IMR-90 (cell line): ENCODE data around the gene CD9. TPM values are rescaled to one million over a fixed set of nuclear protein-coding genes. Genes with fewer than 3 reads are reported as not detected.

Source experiments
- ATAC-seq: fragments of 200-7000 bp; cut with Tn5 transposase; 2 replicates; pipeline ENCODE4 v1.9.1; 2020; ENCODE audit warnings: low read depth, mild to moderate bottlenecking, moderate library complexity
- BruUV-seq: library from RNA; stranded (reverse); fragments of 400-500 nt; replicated peaks from 2 replicates; lab custom pipeline; 2021; lab: Mats Ljungman, UMichigan
- CTCF ChIA-PET: fragments of 300-600 bp; formaldehyde crosslinking; extraction: SDS; loops from one replicate; lab custom pipeline; 2021; ENCODE audit warnings: antibody characterized with exemption; lab: Yijun Ruan, JAX
- POLR2A ChIA-PET: fragments of 300-600 bp; sonication (Branson Sonifier 250); formaldehyde crosslinking; loops from one replicate; lab custom pipeline; 2022; ENCODE audit warnings: antibody characterized with exemption; ENCODE audit not compliant: unreplicated experiment; lab: Charles Lee
- DNase-seq: peaks from one replicate; pipeline ENCODE4 v3.0.0; 2013
- H2AFZ ChIP-seq: replicated peaks from 2 replicates; pipeline ENCODE3; 2013; ENCODE audit warnings: low read length, mild to moderate bottlenecking; ENCODE audit not compliant: poor library complexity
- H2AK5ac ChIP-seq: 2 replicates; pipeline ENCODE4 v1.6.1; 2013; ENCODE audit warnings: low read depth, low read length, inconsistent platforms
- H2AK9ac ChIP-seq: replicated peaks from 2 replicates; pipeline ENCODE3; 2013; ENCODE audit warnings: mild to moderate bottlenecking, low read depth, low read length, moderate library complexity; ENCODE audit not compliant: poor library complexity
- H2BK120ac ChIP-seq: 2 replicates; pipeline ENCODE4 v1.6.1; 2013; ENCODE audit warnings: low read depth, low read length, inconsistent platforms
- H2BK15ac ChIP-seq: 3 replicates; pipeline ENCODE4 v1.6.1; 2013; ENCODE audit warnings: low read depth, low read length, inconsistent platforms
- H2BK20ac ChIP-seq: 2 replicates; pipeline ENCODE4 v1.6.1; 2013; ENCODE audit warnings: low read depth, mild to moderate bottlenecking, inconsistent platforms, low read length, moderate library complexity
- H2BK5ac ChIP-seq: 2 replicates; pipeline ENCODE4 v1.6.1; 2013; ENCODE audit warnings: mild to moderate bottlenecking, low read depth, low read length, inconsistent platforms; ENCODE audit not compliant: poor library complexity, severe bottlenecking
- H3K14ac ChIP-seq: replicated peaks from 2 replicates; pipeline ENCODE4 v1.6.1; 2013; ENCODE audit warnings: low read depth, low read length, inconsistent platforms
- H3K18ac ChIP-seq: 2 replicates; pipeline ENCODE4 v1.6.1; 2013; ENCODE audit warnings: low read depth, low read length, control low read depth
- H3K23ac ChIP-seq: 2 replicates; pipeline ENCODE4 v1.6.1; 2013; ENCODE audit warnings: low read depth, low read length, inconsistent platforms
- H3K27ac ChIP-seq: 2 replicates; pipeline ENCODE4 v1.5.1; 2013; ENCODE audit warnings: mild to moderate bottlenecking, control low read depth, low read length; ENCODE audit not compliant: insufficient read depth
- H3K27me3 ChIP-seq: 2 replicates; pipeline ENCODE4 v1.6.1; 2013; ENCODE audit warnings: low read length; ENCODE audit not compliant: control insufficient read depth, insufficient read depth
- H3K36me3 ChIP-seq: 2 replicates; pipeline ENCODE4 v1.6.1; 2013; ENCODE audit warnings: low read length, mixed read lengths; ENCODE audit not compliant: control insufficient read depth, insufficient read depth
- H3K4ac ChIP-seq: 2 replicates; pipeline ENCODE4 v1.6.1; 2013; ENCODE audit warnings: low read depth, low read length, inconsistent platforms
- H3K4me1 ChIP-seq: 2 replicates; pipeline ENCODE4 v1.6.1; 2013; ENCODE audit warnings: low read length, mixed read lengths; ENCODE audit not compliant: control insufficient read depth, insufficient read depth
- H3K4me2 ChIP-seq: 2 replicates; pipeline ENCODE4 v1.6.1; 2013; ENCODE audit warnings: low read depth, mild to moderate bottlenecking, control low read depth, low read length, moderate library complexity
- H3K4me3 ChIP-seq: 2 replicates; pipeline ENCODE4 v1.5.1; 2013; ENCODE audit warnings: low read depth, mild to moderate bottlenecking, control low read depth, low read length, moderate library complexity; ENCODE audit not compliant: insufficient read depth
- H3K56ac ChIP-seq: 2 replicates; pipeline ENCODE4 v1.6.1; 2013; ENCODE audit warnings: low read length, inconsistent platforms; ENCODE audit not compliant: insufficient read depth; ENCODE audit errors: extremely low read depth
- H3K79me1 ChIP-seq, 2 experiments: 2 replicates each; pipeline ENCODE4 v1.6.1; 2013; ENCODE audit warnings: low read length in 2 of 2, inconsistent platforms in 1 of 2, low read depth in 1 of 2
- H3K9ac ChIP-seq: 2 replicates; pipeline ENCODE4 v1.6.1; 2013; ENCODE audit warnings: low read depth, low read length, control low read depth
- H3K9me1 ChIP-seq: 2 replicates; pipeline ENCODE4 v1.6.1; 2013; ENCODE audit warnings: low read length, inconsistent platforms; ENCODE audit not compliant: insufficient read depth
- H3K9me3 ChIP-seq: 2 replicates; pipeline ENCODE4 v1.6.1; 2013; ENCODE audit warnings: low read length; ENCODE audit not compliant: control insufficient read depth, insufficient read depth
- H4K20me1 ChIP-seq: 2 replicates; pipeline ENCODE4 v1.6.1; 2013; ENCODE audit warnings: low read length, inconsistent platforms; ENCODE audit not compliant: insufficient read depth
- H4K5ac ChIP-seq: 2 replicates; pipeline ENCODE4 v1.6.1; 2013; ENCODE audit warnings: mild to moderate bottlenecking, low read depth, low read length, control low read depth
- H4K8ac ChIP-seq, 2 experiments: 2 replicates each; pipeline ENCODE4 v1.6.1; 2013; ENCODE audit warnings: low read depth in 2 of 2, low read length in 2 of 2, control low read depth in 1 of 2, inconsistent platforms in 1 of 2
- H4K91ac ChIP-seq: 2 replicates; pipeline ENCODE4 v1.6.1; 2013; ENCODE audit warnings: low read depth, low read length, inconsistent platforms; ENCODE audit not compliant: insufficient read depth
- BHLHE40 ChIP-seq: fragments of 150-350 bp; IDR thresholded peaks from 2 replicates; pipeline ENCODE4 v1.6.1; 2016; ENCODE audit warnings: mild to moderate bottlenecking, low read depth, low read length
- CEBPB ChIP-seq: IDR thresholded peaks from 2 replicates; pipeline ENCODE4 v1.6.1; 2012; ENCODE audit warnings: low read depth, low read length, improper control_type of control experiment
- CHD1 ChIP-seq: IDR thresholded peaks from 2 replicates; pipeline ENCODE4 v1.6.1; 2012; ENCODE audit warnings: low read depth, low read length, improper control_type of control experiment
- MAFK ChIP-seq: IDR thresholded peaks from 2 replicates; pipeline ENCODE4 v1.6.1; 2012; ENCODE audit warnings: low read depth, low read length, improper control_type of control experiment
- MAZ ChIP-seq: IDR thresholded peaks from 2 replicates; pipeline ENCODE4 v1.6.1; 2012; ENCODE audit warnings: low read depth, mild to moderate bottlenecking, low read length, improper control_type of control experiment, moderate library complexity, borderline replicate concordance
- MXI1 ChIP-seq: IDR thresholded peaks from 2 replicates; pipeline ENCODE4 v1.6.1; 2012; ENCODE audit warnings: low read depth, mild to moderate bottlenecking, low read length, moderate library complexity, borderline replicate concordance
- NFE2L2 ChIP-seq: fragments of 150-350 bp; IDR thresholded peaks from 2 replicates; pipeline ENCODE4 v1.6.1; 2016; ENCODE audit warnings: low read depth, mild to moderate bottlenecking, low read length
- POLR2A ChIP-seq: IDR thresholded peaks from 2 replicates; pipeline ENCODE4 v1.6.1; 2012; ENCODE audit warnings: mild to moderate bottlenecking, low read depth, low read length
- RCOR1 ChIP-seq: IDR thresholded peaks from 2 replicates; pipeline ENCODE4 v1.6.1; 2012; ENCODE audit warnings: mild to moderate bottlenecking, low read length, improper control_type of control experiment; ENCODE audit not compliant: insufficient replicate concordance
- RFX5 ChIP-seq: IDR thresholded peaks from 2 replicates; pipeline ENCODE4 v1.8.0; 2012; ENCODE audit warnings: low read depth, mild to moderate bottlenecking, low read length, moderate library complexity
- SMC3 ChIP-seq: fragments of 150-350 bp; IDR thresholded peaks from 2 replicates; pipeline ENCODE4 v1.6.1; 2016; ENCODE audit warnings: low read depth, mild to moderate bottlenecking, antibody characterized with exemption, low read length, moderate library complexity
- whole genome bisulfite sequencing, 2 experiments: methylation state at CpG; one replicate each; pipeline versions ENCODE4 v1.1.5 to v1.1.7; 2013; ENCODE audit warnings: missing lambda C conversion rate in 2 of 2; ENCODE audit not compliant: insufficient read length in 1 of 2; ENCODE audit errors: extremely low coverage in 2 of 2; 5-methylcytosine and 5-hydroxymethylcytosine counted together
- dilution Hi-C: fragments of 300-500 bp; cut with HindIII; formaldehyde crosslinking; loops from one replicate; pipeline ENCODE4 v1.14.3; 2018; ENCODE audit warnings: low sequenced_read_pairs; ENCODE audit not compliant: unreplicated experiment
- in situ Hi-C: fragments of 300-500 bp; cut with MboI; formaldehyde crosslinking; loops from 3 replicates; pipeline ENCODE4 v1.14.3; 2019; ENCODE audit warnings: low sequenced_read_pairs, inconsistent platforms, mixed read lengths
- intact Hi-C: fragments of 100-400 bp; cut with micrococcal nuclease; formaldehyde crosslinking; loops from 2 replicates; pipeline ENCODE4 v1.10.0; 2022
- polyA plus RNA-seq, 3 experiments: library from polyadenylated mRNA; depleted of rRNA; stranded (reverse); fragments of >200 nt; gene quantifications; 2 replicates each; pipeline ENCODE4 v1.2.3, GENCODE V29; 2012; ENCODE audit warnings: low replicate concordance in 1 of 3
- total RNA-seq: library from RNA; depleted of rRNA; stranded (reverse); fragments of >200 nt; gene quantifications from 2 replicates; pipeline ENCODE4 v1.2.3, GENCODE V29; 2012
- TF ChIP-seq, protein P1 (sequence below): fragments of 150-350 bp; IDR thresholded peaks from 2 replicates; pipeline ENCODE4 v1.6.1; 2016; ENCODE audit warnings: low read depth, mild to moderate bottlenecking, low read length, moderate library complexity, borderline replicate concordance
- TF ChIP-seq, protein P2 (sequence below): conservative IDR thresholded peaks from 2 replicates; pipeline ENCODE4 v1.5.1; 2012; ENCODE audit warnings: mild to moderate bottlenecking, low read depth, low read length, improper control_type of control experiment
- TF ChIP-seq, protein P3 (sequence below): fragments of 150-350 bp; IDR thresholded peaks from 2 replicates; pipeline ENCODE4 v1.6.1; 2017; ENCODE audit warnings: mild to moderate bottlenecking, antibody characterized with exemption, low read length, low read depth

CD9 gene
- total and polyA plus RNA-seq, 2 of the 4 experiments (the other 2 are of a cell fraction): 48.8 to 70.9 TPM

DNA sequence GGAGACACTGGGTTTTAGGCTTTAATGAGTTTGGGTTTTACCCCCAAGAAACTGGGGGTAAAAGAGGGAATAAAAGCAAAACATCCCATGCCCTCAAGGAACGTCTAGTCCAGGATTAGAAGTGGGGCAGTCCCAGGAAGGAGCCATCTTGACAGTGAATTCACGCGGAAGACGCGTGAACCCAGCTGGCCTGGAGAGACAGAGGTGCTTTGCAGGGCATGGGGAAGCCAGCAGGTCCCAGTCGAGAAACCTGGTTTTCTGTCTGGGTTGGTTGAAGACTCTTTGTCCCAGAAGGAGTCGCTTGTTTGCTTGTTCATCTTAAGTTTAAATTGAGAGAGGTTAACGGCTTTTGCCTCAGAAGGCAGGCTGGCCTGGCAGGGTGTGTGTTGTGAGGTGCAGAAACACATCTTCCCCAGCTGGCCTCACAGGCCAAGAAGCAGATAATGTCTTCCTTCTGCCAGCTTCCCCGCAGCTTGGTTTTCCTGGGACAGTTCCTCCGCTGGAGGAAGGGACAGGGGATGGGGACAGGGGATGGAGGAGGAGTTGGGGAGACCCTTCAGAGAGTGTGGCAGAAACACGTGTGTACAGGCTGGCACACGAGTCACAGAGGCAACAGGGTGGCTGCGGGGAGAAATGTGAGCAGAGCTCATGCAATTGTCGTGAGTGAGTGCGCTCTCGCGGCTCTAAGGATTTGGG lies 18.5 kb upstream of the CD9 start:
- Histone ChIP-seq H4K91ac (peak overlapping the region; percentile 86), H2BK15ac (peak overlapping the region; percentile 81; the same call in 2 of the 3 replicates), H3K9me1 (peaks cover 36% of the 10 kb centered on the region), H3K4me2 (no peak overlapping the region), H3K4me1 (peaks cover 33% of the 10 kb centered on the region), H2AFZ (peak overlapping the region; percentile 90), H3K56ac (peak overlapping the region; percentile 17; the same call in 1 of the 2 replicates), H2AK5ac (peak overlapping the region; percentile 83), H3K4ac (peak overlapping the region; percentile 97), H3K27ac (peak overlapping the region; percentile 38), H3K9ac (no peak overlapping the region), H3K36me3 (no peaks in the 10 kb centered on the region), H4K5ac (peak overlapping the region; percentile 72), H3K23ac (peak overlapping the region; percentile 93), H3K4me3 (no peak overlapping the region), H3K27me3 (no peaks in the 10 kb centered on the region), H2BK20ac (peak overlapping the region; percentile 91), H3K9me3 (no peaks in the 10 kb centered on the region), H4K20me1 (no peaks in the 10 kb centered on the region; the same call in 1 of the 2 replicates), H4K8ac (peak overlapping the region; percentile 35 to 91; a peak in 3 of 4 replicates), H2BK120ac (peak overlapping the region; percentile 97), H2AK9ac (peak overlapping the region; percentile 88), H3K79me1 (peaks cover 0 to 3% of the 10 kb centered on the region in 2 experiments; a peak in 1 of 4 replicates), H3K14ac (peak overlapping the region; percentile 89), H2BK5ac (peak overlapping the region; percentile 82), H3K18ac (peak overlapping the region; percentile 84)
- in situ Hi-C loops: loop anchor here (5.0 to 25.0 kb wide), 2 partner anchors 114 to 281 kb away; partner anchors contain the start of genes TAPBPL and VAMP1
- ATAC-seq (no peak), DNase-seq (no peak)
- CTCF ChIA-PET: interaction anchor here (2.4 kb wide), 1 partner anchor 14 kb away, joined by 10 read pairs; no protein-coding TSS in a partner anchor
- BruUV-seq: no TSS peak
- POLR2A ChIA-PET: no interaction called here
- intact Hi-C loops: loop anchor here (5.0 kb wide), 1 partner anchor 119 kb away; no protein-coding TSS in a partner anchor
- WGBS, 2 experiments: 51% methylated on average over 14 of the region's 17 CpGs; no CpG with 5 or more reads in 1 of the 2 experiments
- dilution Hi-C loops: no loop called here
- no peak for TF ChIP-seq MAZ
- TF ChIP-seq RCOR1: no peak
- TF ChIP-seq, protein P1, sequence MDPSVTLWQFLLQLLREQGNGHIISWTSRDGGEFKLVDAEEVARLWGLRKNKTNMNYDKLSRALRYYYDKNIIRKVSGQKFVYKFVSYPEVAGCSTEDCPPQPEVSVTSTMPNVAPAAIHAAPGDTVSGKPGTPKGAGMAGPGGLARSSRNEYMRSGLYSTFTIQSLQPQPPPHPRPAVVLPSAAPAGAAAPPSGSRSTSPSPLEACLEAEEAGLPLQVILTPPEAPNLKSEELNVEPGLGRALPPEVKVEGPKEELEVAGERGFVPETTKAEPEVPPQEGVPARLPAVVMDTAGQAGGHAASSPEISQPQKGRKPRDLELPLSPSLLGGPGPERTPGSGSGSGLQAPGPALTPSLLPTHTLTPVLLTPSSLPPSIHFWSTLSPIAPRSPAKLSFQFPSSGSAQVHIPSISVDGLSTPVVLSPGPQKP: no peak
- TF ChIP-seq NFE2L2: no peak
- no peak for TF ChIP-seq CEBPB
- TF ChIP-seq BHLHE40: no peak
- TF ChIP-seq RFX5: no peak
- no peak for TF ChIP-seq SMC3
- no peak for TF ChIP-seq MXI1
- TF ChIP-seq, protein P2, sequence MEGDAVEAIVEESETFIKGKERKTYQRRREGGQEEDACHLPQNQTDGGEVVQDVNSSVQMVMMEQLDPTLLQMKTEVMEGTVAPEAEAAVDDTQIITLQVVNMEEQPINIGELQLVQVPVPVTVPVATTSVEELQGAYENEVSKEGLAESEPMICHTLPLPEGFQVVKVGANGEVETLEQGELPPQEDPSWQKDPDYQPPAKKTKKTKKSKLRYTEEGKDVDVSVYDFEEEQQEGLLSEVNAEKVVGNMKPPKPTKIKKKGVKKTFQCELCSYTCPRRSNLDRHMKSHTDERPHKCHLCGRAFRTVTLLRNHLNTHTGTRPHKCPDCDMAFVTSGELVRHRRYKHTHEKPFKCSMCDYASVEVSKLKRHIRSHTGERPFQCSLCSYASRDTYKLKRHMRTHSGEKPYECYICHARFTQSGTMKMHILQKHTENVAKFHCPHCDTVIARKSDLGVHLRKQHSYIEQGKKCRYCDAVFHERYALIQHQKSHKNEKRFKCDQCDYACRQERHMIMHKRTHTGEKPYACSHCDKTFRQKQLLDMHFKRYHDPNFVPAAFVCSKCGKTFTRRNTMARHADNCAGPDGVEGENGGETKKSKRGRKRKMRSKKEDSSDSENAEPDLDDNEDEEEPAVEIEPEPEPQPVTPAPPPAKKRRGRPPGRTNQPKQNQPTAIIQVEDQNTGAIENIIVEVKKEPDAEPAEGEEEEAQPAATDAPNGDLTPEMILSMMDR: no peak
- TF ChIP-seq, protein P3, sequence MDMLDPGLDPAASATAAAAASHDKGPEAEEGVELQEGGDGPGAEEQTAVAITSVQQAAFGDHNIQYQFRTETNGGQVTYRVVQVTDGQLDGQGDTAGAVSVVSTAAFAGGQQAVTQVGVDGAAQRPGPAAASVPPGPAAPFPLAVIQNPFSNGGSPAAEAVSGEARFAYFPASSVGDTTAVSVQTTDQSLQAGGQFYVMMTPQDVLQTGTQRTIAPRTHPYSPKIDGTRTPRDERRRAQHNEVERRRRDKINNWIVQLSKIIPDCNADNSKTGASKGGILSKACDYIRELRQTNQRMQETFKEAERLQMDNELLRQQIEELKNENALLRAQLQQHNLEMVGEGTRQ: no peak
- TF ChIP-seq CHD1: no peak
- no peak for TF ChIP-seq POLR2A
- TF ChIP-seq MAFK: no peak
